ENCODE measurements around the gene RAB6D. TPM values are rescaled to one million over a fixed set of nuclear protein-coding genes. Genes with fewer than 3 reads are reported as not detected.
"Not testable (repeated sequence)": the region's sequence is repeated elsewhere in the genome, so short reads cannot be mapped to it uniquely, and the experiment has no call there.

The RAB6D gene
- total RNA-seq, 1 experiment from 2014 or later = not detected

GRCh38 chr2:131322209-131322608, 41.8 kb downstream of the RAB6D start:
- no peak overlapping the region for H2BK5ac ChIP-seq (ENCODE audit: insufficient read length, low read length)
- H3K27ac ChIP-seq (ENCODE audit: insufficient read length, low read depth, low read length) = no peak overlapping the region

GRCh38 chr2:131321344-131321743, 42.6 kb downstream of the RAB6D start:
- H2AFZ ChIP-seq (ENCODE audit: low read length); H3K4me2 ChIP-seq (ENCODE audit: insufficient read depth, insufficient read length, low read length); H3K23ac ChIP-seq (ENCODE audit: insufficient read length, low read depth, low read length); H4K5ac ChIP-seq (ENCODE audit: insufficient read length, low read depth, low read length); H2BK15ac ChIP-seq (ENCODE audit: low read depth, low read length); H3K9me3 ChIP-seq (ENCODE audit: control insufficient read depth, low read depth, low read length); H2BK5ac ChIP-seq (ENCODE audit: insufficient read length, low read length); H2AK5ac ChIP-seq (ENCODE audit: insufficient read length, low read length); H2BK120ac ChIP-seq (ENCODE audit: low read depth, low read length, poor library complexity, severe bottlenecking); H3K18ac ChIP-seq (ENCODE audit: insufficient read length, low read depth, low read length); H3K4me1 ChIP-seq (ENCODE audit: insufficient read depth, low read length); H3K79me1 ChIP-seq (ENCODE audit: insufficient read depth, low read depth, low read length, poor library complexity, severe bottlenecking); H3K23me2 ChIP-seq (ENCODE audit: insufficient read length, low read depth, low read length, poor library complexity, severe bottlenecking); H3K27ac ChIP-seq (ENCODE audit: insufficient read length, low read depth, low read length); H3K4me3 Mint-ChIP-seq; H4K8ac ChIP-seq (replicated peaks; ENCODE audit: insufficient read length, low read depth, low read length); H3K9ac ChIP-seq (ENCODE audit: extremely low read depth, insufficient read length, low read length); H3K4me1 Mint-ChIP-seq; H2BK12ac ChIP-seq (ENCODE audit: insufficient read length, low read depth, low read length); H2BK20ac ChIP-seq (ENCODE audit: low read depth, low read length, poor library complexity, severe bottlenecking); H3K27me3 ChIP-seq (ENCODE audit: insufficient read depth, low read length); H3K14ac ChIP-seq (ENCODE audit: insufficient read depth, low read length); H3K27ac Mint-ChIP-seq; H3K79me2 ChIP-seq (ENCODE audit: insufficient read depth, low read length); DNase-seq; H3T11ph ChIP-seq (ENCODE audit: low read length); H3K56ac ChIP-seq (ENCODE audit: insufficient read length, low read depth, low read length); H4K91ac ChIP-seq (ENCODE audit: insufficient read length, low read depth, low read length); H4K20me1 ChIP-seq (ENCODE audit: control insufficient read depth, insufficient read depth, insufficient read length); H3K4ac ChIP-seq (ENCODE audit: low read depth, low read length): not testable (repeated sequence)
- Mint-ChIP-seq H3K36me3 (ENCODE audit: insufficient read depth in 1 of 3, low read depth in 3 of 3) (peaks cover 0 to 15% (median 8%) of the 10 kb centered on the region in 3 experiments; a peak in 4 of 7 replicates), H3K27me3 (ENCODE audit: low read depth) (peaks cover 14% of the 10 kb centered on the region), H3K9me3 (peaks cover 16% of the 10 kb centered on the region in 2 experiments)
- no CpG with 5 or more reads among the region's 1 CpG for WGBS (ENCODE audit: extremely low coverage, insufficient read length, low lambda C conversion rate)

More at GRCh38 chr2:131322209-131322608, 41.8 kb downstream of the RAB6D start:
- Histone ChIP-seq H2BK20ac (ENCODE audit: low read depth, low read length, poor library complexity, severe bottlenecking) (no peak overlapping the region), H3K4ac (ENCODE audit: low read depth, low read length) (no peak overlapping the region), H3K9me3 (ENCODE audit: control insufficient read depth, low read depth, low read length) (peaks cover 6% of the 10 kb centered on the region), H2AK5ac (ENCODE audit: insufficient read length, low read length) (no peak overlapping the region), H2BK12ac (ENCODE audit: insufficient read length, low read depth, low read length) (no peak overlapping the region), H3K9ac (ENCODE audit: extremely low read depth, insufficient read length, low read length) (no peak overlapping the region), H3K14ac (ENCODE audit: insufficient read depth, low read length) (no peak overlapping the region), H3K18ac (ENCODE audit: insufficient read length, low read depth, low read length) (no peak overlapping the region), H2BK120ac (ENCODE audit: low read depth, low read length, poor library complexity, severe bottlenecking) (no peak overlapping the region), H4K8ac (replicated peaks; ENCODE audit: insufficient read length, low read depth, low read length) (no peak overlapping the region), H3K27me3 (ENCODE audit: insufficient read depth, low read length) (no peaks in the 10 kb centered on the region), H4K91ac (ENCODE audit: insufficient read length, low read depth, low read length) (no peak overlapping the region), H3K79me1 (ENCODE audit: insufficient read depth, low read depth, low read length, poor library complexity, severe bottlenecking) (no peaks in the 10 kb centered on the region), H2BK15ac (ENCODE audit: low read depth, low read length) (no peak overlapping the region), H2AFZ (ENCODE audit: low read length) (no peak overlapping the region), H3K56ac (ENCODE audit: insufficient read length, low read depth, low read length) (no peak overlapping the region), H3K4me2 (ENCODE audit: insufficient read depth, insufficient read length, low read length) (no peak overlapping the region), H4K5ac (ENCODE audit: insufficient read length, low read depth, low read length) (no peak overlapping the region), H3K4me1 (ENCODE audit: insufficient read depth, low read length) (no peaks in the 10 kb centered on the region), H3K23ac (ENCODE audit: insufficient read length, low read depth, low read length) (no peak overlapping the region), H3K79me2 (ENCODE audit: insufficient read depth, low read length) (no peaks in the 10 kb centered on the region), H3T11ph (ENCODE audit: low read length) (no peak overlapping the region), H4K20me1 (ENCODE audit: control insufficient read depth, insufficient read depth, insufficient read length) (no peaks in the 10 kb centered on the region), H3K23me2 (ENCODE audit: insufficient read length, low read depth, low read length, poor library complexity, severe bottlenecking) (no peaks in the 10 kb centered on the region)
- no CpG with 5 or more reads among the region's 6 CpGs for WGBS (ENCODE audit: extremely low coverage, insufficient read length, low lambda C conversion rate)
- H3K4me1 Mint-ChIP-seq = peaks cover 2 to 3% of the 10 kb centered on the region in 2 experiments; a peak in 3 of 4 replicates
- no peak overlapping the region for H3K4me3 Mint-ChIP-seq
- no peak overlapping the region for H3K27ac Mint-ChIP-seq
- H3K36me3 Mint-ChIP-seq (ENCODE audit: insufficient read depth in 1 of 3, low read depth in 3 of 3) = peaks cover 0 to 15% (median 8%) of the 10 kb centered on the region in 3 experiments; a peak in 4 of 7 replicates
- peaks cover 16% of the 10 kb centered on the region in 2 experiments for H3K9me3 Mint-ChIP-seq
- peaks cover 18% of the 10 kb centered on the region for H3K27me3 Mint-ChIP-seq (ENCODE audit: low read depth)
- DNase-seq = no peak
- no peak for TF ChIP-seq CTCF (conservative IDR thresholded peaks at IDR 0.05)

Measured in H9 (cell line).